ENCODE data around the gene TYMS.

Gene TYMS

GRCh38 chr18:711657-712400 is 54.4 kb downstream of the TYMS start:
- no peaks in the 10 kb centered on the region for H3K4me1 ChIP-seq (ENCODE audit: insufficient read depth, low read length)
- H3K36me3 ChIP-seq (ENCODE audit: insufficient read depth, low read length): no peaks in the 10 kb centered on the region
- peak overlapping the region; percentile 43 for H3K4me3 ChIP-seq (ENCODE audit: low read length)
- peaks cover 5% of the 10 kb centered on the region for H3K9me3 ChIP-seq (ENCODE audit: low read length)
- H2AFZ ChIP-seq (ENCODE audit: low read depth, low read length): peak overlapping the region; percentile 69
- H3K27me3 ChIP-seq (ENCODE audit: insufficient read depth, low read length): no peaks in the 10 kb centered on the region

DNA sequence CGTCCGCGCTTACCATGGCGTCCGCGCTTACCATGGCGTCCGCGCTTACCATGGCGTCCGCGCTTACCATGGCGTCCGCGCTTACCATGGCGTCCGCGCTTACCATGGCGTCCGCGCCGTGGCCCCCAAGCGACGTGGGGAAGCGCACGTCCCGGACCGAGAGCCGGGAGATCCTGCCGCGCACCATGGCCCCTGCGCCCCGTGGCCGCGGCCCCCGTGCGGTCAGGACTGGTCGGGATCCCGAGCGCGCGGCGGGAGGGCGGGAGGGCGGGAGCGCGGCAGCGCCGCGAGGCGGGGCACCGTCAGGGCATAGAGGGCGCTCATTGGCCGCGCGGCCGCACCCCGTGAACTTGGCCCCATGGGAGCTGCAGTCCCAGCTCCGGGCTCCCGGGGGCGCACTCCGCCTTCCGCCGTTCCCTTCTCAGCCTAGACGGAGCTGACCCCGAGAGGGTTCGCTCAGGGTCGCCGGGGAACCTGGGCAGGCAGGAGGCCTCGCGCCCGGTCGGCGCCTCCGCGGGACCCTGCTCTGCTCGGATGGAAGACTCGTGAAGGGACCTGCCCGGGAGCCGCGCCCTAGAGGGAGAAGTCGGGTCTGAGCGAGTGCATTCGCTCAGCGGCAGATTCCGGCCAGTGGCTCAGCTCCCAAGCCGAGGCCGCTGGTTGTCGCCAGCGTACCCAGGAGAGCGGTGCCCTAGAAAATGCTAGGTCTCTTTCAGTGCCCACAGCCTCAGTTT is 55.1 kb downstream of the TYMS start, which contains the start of gene ENOSF1:
Gene ENOSF1 (minus strand): TSS at position 230 of the 734 bp plus-strand sequence. CDS start 43 bp downstream, at position 187.
- no peaks in the 10 kb centered on the region for H3K4me1 ChIP-seq (ENCODE audit: insufficient read depth, low read length)
- H2AFZ ChIP-seq (ENCODE audit: low read depth, low read length): peak within 1 kb of the TSS; percentile 69
- H3K27me3 ChIP-seq (ENCODE audit: insufficient read depth, low read length): no peaks in the 10 kb centered on the region
- H3K9me3 ChIP-seq (ENCODE audit: low read length): peaks cover 5% of the 10 kb centered on the region
- no peaks in the 10 kb centered on the region for H3K36me3 ChIP-seq (ENCODE audit: insufficient read depth, low read length)
- peak within 1 kb of the TSS; percentile 43 for H3K4me3 ChIP-seq (ENCODE audit: low read length)

GRCh38 chr18:713135-713490 is 55.7 kb downstream of the TYMS start:
- Histone ChIP-seq H3K4me1 (ENCODE audit: insufficient read depth, low read length) (no peaks in the 10 kb centered on the region), H3K27me3 (ENCODE audit: insufficient read depth, low read length) (no peaks in the 10 kb centered on the region), H3K9me3 (ENCODE audit: low read length) (peaks cover 5% of the 10 kb centered on the region), H3K36me3 (ENCODE audit: insufficient read depth, low read length) (no peaks in the 10 kb centered on the region), H2AFZ (ENCODE audit: low read depth, low read length) (no peak overlapping the region), H3K4me3 (ENCODE audit: low read length) (no peak overlapping the region)

DNA sequence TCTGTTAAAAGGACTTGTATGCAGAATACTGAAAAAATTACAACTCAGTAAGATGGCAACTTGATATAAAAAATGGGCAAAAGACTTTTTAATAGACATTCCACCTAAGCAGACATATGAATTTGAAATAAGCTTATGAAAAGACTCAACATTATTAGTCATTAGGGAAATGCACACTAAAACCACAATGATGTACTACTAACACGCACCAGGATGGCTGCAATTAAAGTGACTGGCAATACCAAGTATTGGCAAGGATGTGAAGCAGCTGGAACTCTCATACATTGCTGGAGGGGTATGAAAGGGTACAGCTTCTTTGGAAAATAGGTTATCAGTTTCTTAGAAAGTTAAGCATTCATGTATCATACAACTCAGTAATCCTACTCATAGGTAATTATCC is 58.2 kb downstream of the TYMS start:
- peaks cover 2% of the 10 kb centered on the region for H3K36me3 ChIP-seq (ENCODE audit: insufficient read depth, low read length)
- H2AFZ ChIP-seq (ENCODE audit: low read depth, low read length): no peak overlapping the region
- H3K4me3 ChIP-seq (ENCODE audit: low read length): no peak overlapping the region
- H3K9me3 ChIP-seq (ENCODE audit: low read length): peaks cover 5% of the 10 kb centered on the region
- no peaks in the 10 kb centered on the region for H3K27me3 ChIP-seq (ENCODE audit: insufficient read depth, low read length)
- no peaks in the 10 kb centered on the region for H3K4me1 ChIP-seq (ENCODE audit: insufficient read depth, low read length)

DNA sequence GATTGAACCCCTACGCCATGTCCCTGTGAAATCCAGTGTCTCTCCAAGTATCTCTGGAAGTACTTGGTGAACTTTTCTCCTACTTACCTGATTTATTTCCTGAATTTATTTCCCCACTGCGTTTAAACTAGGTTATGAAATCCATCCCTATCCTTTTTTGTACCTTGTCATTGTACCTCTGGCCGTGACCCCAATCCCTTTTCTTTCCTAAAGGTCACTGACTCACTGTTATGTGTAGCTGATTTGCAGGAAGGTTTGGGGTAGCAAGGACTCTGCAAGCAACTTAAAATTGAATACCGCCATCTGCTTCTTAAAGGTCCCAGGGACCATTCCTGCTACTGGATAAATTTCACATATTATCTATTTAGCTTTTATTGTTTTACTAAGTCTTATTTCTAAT is 59.5 kb downstream of the TYMS start:
- no peak overlapping the region for H3K4me3 ChIP-seq (ENCODE audit: low read length)
- H3K9me3 ChIP-seq (ENCODE audit: low read length): peaks cover 5% of the 10 kb centered on the region
- no peaks in the 10 kb centered on the region for H3K27me3 ChIP-seq (ENCODE audit: insufficient read depth, low read length)
- H2AFZ ChIP-seq (ENCODE audit: low read depth, low read length): no peak overlapping the region
- peaks cover 2% of the 10 kb centered on the region for H3K36me3 ChIP-seq (ENCODE audit: insufficient read depth, low read length)
- no peaks in the 10 kb centered on the region for H3K4me1 ChIP-seq (ENCODE audit: insufficient read depth, low read length)

Measured in neuron (in vitro differentiated cells).